ENCODE data around the gene BARX2. TPM values are rescaled to one million over a fixed set of nuclear protein-coding genes. Genes with fewer than 3 reads are reported as not detected.

The BARX2 gene
- total RNA-seq, 3 donors from 2014 or later (not counting 1 experiment from before 2014, with no cell fraction given): not detected

GRCh38 chr11:129372609-129373488 is 2.8 kb upstream of the BARX2 start:
- ATAC-seq (no peak), DNase-seq (no peak)
- H3K4me1 Mint-ChIP-seq: peaks cover 0 to 5% of the 10 kb centered on the region in 2 donors
- H3K27me3 Mint-ChIP-seq (ENCODE audit: low read depth in 2 of 2): peaks cover 56 to 84% of the 10 kb centered on the region in 2 donors
- intact Hi-C loops (cut with micrococcal nuclease): no loop called here
- H3K4me3 Mint-ChIP-seq: no peak overlapping the region
- peaks cover 4% of the 10 kb centered on the region for H3K4me1 ChIP-seq (ENCODE audit: control insufficient read depth, insufficient read depth, low read length)
- no peaks in the 10 kb centered on the region for H3K36me3 Mint-ChIP-seq
- no peak overlapping the region for H3K27ac ChIP-seq (ENCODE audit: low read length)
- WGBS (ENCODE audit: insufficient coverage): 3% methylated on average over 77 of the region's 77 CpGs
- H3K4me3 ChIP-seq (ENCODE audit: low read length): no peak overlapping the region
- peaks cover 34% of the 10 kb centered on the region for H3K27me3 ChIP-seq (ENCODE audit: control insufficient read depth, insufficient read depth, low read length)
- H3K9me3 Mint-ChIP-seq: no peaks in the 10 kb centered on the region
- H3K9me3 ChIP-seq (ENCODE audit: control insufficient read depth, insufficient read depth, low read length): no peaks in the 10 kb centered on the region
- no peak overlapping the region for H3K27ac Mint-ChIP-seq
- no peaks in the 10 kb centered on the region for H3K36me3 ChIP-seq (ENCODE audit: control insufficient read depth, insufficient read depth, low read length)
- TF ChIP-seq, protein P1, sequence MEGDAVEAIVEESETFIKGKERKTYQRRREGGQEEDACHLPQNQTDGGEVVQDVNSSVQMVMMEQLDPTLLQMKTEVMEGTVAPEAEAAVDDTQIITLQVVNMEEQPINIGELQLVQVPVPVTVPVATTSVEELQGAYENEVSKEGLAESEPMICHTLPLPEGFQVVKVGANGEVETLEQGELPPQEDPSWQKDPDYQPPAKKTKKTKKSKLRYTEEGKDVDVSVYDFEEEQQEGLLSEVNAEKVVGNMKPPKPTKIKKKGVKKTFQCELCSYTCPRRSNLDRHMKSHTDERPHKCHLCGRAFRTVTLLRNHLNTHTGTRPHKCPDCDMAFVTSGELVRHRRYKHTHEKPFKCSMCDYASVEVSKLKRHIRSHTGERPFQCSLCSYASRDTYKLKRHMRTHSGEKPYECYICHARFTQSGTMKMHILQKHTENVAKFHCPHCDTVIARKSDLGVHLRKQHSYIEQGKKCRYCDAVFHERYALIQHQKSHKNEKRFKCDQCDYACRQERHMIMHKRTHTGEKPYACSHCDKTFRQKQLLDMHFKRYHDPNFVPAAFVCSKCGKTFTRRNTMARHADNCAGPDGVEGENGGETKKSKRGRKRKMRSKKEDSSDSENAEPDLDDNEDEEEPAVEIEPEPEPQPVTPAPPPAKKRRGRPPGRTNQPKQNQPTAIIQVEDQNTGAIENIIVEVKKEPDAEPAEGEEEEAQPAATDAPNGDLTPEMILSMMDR (IDR thresholded peaks at IDR 0.05): no peak

- DNase-seq: no peak
- Histone ChIP-seq H3K9me3 (ENCODE audit: control insufficient read depth, insufficient read depth, low read length) (no peaks in the 10 kb centered on the region), H3K4me1 (ENCODE audit: control insufficient read depth, insufficient read depth, low read length) (peaks cover 4% of the 10 kb centered on the region), H3K27me3 (ENCODE audit: control insufficient read depth, insufficient read depth, low read length) (peaks cover 33% of the 10 kb centered on the region), H3K36me3 (ENCODE audit: control insufficient read depth, insufficient read depth, low read length) (no peaks in the 10 kb centered on the region), H3K4me3 (ENCODE audit: low read length) (no peak overlapping the region), H3K27ac (ENCODE audit: low read length) (no peak overlapping the region)
- TF ChIP-seq, protein P1 (IDR thresholded peaks at IDR 0.05): no peak
- Mint-ChIP-seq H3K27ac (no peak overlapping the region), H3K9me3 (no peaks in the 10 kb centered on the region), H3K27me3 (ENCODE audit: low read depth in 2 of 2) (peaks cover 59 to 84% of the 10 kb centered on the region in 2 donors), H3K36me3 (no peaks in the 10 kb centered on the region), H3K4me3 (no peak overlapping the region), H3K4me1 (peaks cover 0 to 5% of the 10 kb centered on the region in 2 donors)
- ATAC-seq: no peak
- intact Hi-C loops (cut with micrococcal nuclease): no loop called here
- 6% methylated on average over 24 of the region's 24 CpGs for WGBS (ENCODE audit: insufficient coverage)
Observed at GRCh38 chr11:129373489-129373953, 2.1 kb upstream of the BARX2 start.

DNA sequence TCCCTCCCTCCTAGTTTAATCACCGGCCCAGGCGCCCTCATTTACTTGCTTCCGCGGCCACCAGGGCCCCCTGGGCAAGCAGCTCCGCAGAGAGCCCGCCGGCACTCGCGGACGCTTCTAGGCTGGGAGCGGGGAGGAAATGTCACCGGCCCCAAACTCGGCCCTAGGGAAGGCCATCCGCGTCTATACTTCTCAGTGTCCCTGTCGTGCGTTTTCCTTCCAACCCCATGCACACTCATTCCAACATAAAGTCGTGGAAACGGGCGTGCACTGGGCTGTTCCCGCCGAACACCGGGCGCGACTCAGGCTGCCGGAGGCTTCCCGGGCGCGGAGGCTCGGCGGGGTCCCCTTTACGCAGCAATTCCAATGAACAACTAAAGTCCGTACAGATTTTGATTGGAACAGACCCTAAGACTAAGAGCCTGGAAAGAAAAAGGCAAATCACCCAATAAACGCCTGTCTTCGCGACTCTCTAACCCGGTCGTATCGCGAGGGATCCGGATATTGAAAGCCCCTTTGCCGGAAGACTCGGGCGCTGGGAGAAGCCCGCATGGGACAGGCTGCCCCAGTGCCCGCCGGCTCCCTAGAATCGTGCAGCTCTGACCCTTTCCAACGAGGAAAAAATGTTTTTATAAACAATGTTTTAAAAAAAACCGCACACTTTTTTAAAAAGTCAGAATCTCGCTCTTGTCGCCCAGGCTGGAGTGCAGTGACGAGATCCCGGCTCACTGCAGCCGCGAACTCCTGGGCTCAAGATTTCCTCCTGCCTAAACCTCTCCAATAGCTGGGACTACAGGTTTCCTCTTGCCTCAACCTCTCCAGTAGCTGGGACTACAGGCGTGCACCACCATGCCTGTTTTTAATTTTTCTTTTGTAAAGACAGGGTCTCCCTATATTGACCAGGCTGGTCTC is 1.3 kb upstream of the BARX2 start:
- ATAC-seq (no peak), DNase-seq (no peak)
- intact Hi-C loops (cut with micrococcal nuclease): no loop called here
- TF ChIP-seq, protein P1 (IDR thresholded peaks at IDR 0.05): no peak
- H3K27ac Mint-ChIP-seq: no peak overlapping the region
- Histone ChIP-seq H3K27ac (ENCODE audit: low read length) (no peak overlapping the region), H3K27me3 (ENCODE audit: control insufficient read depth, insufficient read depth, low read length) (peaks cover 28% of the 10 kb centered on the region), H3K4me1 (ENCODE audit: control insufficient read depth, insufficient read depth, low read length) (peaks cover 4% of the 10 kb centered on the region), H3K9me3 (ENCODE audit: control insufficient read depth, insufficient read depth, low read length) (no peaks in the 10 kb centered on the region), H3K4me3 (ENCODE audit: low read length) (no peak overlapping the region), H3K36me3 (ENCODE audit: control insufficient read depth, insufficient read depth, low read length) (no peaks in the 10 kb centered on the region)
- peaks cover 0 to 5% of the 10 kb centered on the region in 2 donors for H3K4me1 Mint-ChIP-seq
- no peaks in the 10 kb centered on the region for H3K9me3 Mint-ChIP-seq
- no peak overlapping the region for H3K4me3 Mint-ChIP-seq
- H3K27me3 Mint-ChIP-seq (ENCODE audit: low read depth in 2 of 2): peaks cover 59 to 84% of the 10 kb centered on the region in 2 donors
- no peaks in the 10 kb centered on the region for H3K36me3 Mint-ChIP-seq
- 5% methylated on average over 57 of the region's 57 CpGs for WGBS (ENCODE audit: insufficient coverage)

Measured in natural killer cell (primary cell).